Measurements from ENCODE around the gene FBXO42. TPM values are rescaled to one million over a fixed set of nuclear protein-coding genes. Genes with fewer than 3 reads are reported as not detected.
A peak's percentile ranks its signal among the peaks of the same experiment; 100 is the strongest.

The FBXO42 gene
- total and polyA plus RNA-seq, 9 of the 15 experiments (the other 6 are each of a cell fraction or from before 2014, with no cell fraction given) = 7.2 to 24.8 (median 17.4) TPM

DNA sequence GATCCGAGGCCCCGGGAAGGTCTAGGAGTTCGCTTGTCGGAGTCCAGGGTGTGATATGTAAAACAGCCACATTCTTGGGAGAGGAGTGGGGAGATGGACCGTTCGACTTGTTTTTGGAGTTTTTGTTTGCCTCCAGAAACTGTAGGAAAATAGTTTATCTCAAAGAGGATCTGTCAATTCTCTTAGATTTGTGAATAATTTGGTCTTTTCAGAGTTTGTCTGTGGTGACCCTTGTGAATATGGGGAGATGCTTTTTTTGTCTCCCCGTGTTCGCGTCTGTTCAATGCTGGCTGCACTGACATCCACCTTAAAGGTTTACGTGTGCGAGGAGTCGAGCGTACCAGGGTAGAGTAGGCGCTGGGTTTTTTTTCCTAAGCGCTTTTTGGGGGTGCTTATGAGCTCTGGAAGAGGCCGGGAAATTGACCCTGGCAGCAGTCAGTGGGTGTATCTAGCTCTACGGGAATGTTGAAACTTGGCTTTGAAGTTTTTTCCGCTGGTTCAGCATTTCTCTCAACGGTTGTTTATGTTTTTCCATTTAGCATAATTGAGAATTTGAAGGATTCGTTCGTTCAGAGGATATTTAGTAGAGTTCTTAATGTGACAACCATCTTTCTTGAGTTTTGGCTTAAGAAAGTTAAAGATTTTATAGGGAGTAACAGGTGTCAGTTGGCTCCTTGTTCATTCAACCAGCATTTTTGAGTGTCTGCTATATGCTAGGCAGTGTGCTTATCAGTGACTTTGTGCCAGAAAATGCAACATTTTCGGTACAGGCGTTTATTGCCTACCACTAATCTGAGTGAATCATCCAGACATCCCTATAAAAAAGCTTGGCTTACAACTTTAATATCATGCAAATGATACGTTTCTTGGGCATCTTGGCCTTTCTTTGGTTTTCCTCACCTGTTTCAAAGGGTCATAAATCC, 15.9 kb upstream of the FBXO42 start:
- no TSS peak for BruUV-seq (replicated peaks)
- H2AFZ ChIP-seq (ENCODE audit: low read depth, low read length) = peak overlapping the region; percentile 87
- intact Hi-C loops (cut with micrococcal nuclease) = loop anchor here (1.0 to 5.0 kb wide), 3 partner anchors 72 to 286 kb away; partner anchors contain the start of gene NECAP2
- TF ChIP-seq, protein P1, sequence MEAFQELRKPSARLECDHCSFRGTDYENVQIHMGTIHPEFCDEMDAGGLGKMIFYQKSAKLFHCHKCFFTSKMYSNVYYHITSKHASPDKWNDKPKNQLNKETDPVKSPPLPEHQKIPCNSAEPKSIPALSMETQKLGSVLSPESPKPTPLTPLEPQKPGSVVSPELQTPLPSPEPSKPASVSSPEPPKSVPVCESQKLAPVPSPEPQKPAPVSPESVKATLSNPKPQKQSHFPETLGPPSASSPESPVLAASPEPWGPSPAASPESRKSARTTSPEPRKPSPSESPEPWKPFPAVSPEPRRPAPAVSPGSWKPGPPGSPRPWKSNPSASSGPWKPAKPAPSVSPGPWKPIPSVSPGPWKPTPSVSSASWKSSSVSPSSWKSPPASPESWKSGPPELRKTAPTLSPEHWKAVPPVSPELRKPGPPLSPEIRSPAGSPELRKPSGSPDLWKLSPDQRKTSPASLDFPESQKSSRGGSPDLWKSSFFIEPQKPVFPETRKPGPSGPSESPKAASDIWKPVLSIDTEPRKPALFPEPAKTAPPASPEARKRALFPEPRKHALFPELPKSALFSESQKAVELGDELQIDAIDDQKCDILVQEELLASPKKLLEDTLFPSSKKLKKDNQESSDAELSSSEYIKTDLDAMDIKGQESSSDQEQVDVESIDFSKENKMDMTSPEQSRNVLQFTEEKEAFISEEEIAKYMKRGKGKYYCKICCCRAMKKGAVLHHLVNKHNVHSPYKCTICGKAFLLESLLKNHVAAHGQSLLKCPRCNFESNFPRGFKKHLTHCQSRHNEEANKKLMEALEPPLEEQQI (IDR thresholded peaks at IDR 0.05) = no peak
- TF ChIP-seq HOXB6 (CRISPR knock-in tag; IDR thresholded peaks at IDR 0.05; ENCODE audit: borderline replicate concordance) = no peak
- TF ChIP-seq, protein P2, sequence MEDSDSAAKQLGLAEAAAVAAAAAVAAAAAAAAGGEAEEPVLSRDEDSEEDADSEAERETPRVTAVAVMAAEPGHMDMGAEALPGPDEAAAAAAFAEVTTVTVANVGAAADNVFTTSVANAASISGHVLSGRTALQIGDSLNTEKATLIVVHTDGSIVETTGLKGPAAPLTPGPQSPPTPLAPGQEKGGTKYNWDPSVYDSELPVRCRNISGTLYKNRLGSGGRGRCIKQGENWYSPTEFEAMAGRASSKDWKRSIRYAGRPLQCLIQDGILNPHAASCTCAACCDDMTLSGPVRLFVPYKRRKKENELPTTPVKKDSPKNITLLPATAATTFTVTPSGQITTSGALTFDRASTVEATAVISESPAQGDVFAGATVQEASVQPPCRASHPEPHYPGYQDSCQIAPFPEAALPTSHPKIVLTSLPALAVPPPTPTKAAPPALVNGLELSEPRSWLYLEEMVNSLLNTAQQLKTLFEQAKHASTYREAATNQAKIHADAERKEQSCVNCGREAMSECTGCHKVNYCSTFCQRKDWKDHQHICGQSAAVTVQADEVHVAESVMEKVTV (CRISPR knock-in tag; IDR thresholded peaks at IDR 0.05) = no peak
- TF ChIP-seq, protein P3, sequence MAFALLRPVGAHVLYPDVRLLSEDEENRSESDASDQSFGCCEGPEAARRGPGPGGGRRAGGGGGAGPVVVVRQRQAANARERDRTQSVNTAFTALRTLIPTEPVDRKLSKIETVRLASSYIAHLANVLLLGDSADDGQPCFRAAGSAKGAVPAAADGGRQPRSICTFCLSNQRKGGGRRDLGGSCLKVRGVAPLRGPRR (CRISPR knock-in tag; IDR thresholded peaks at IDR 0.05) = no peak
- no peak for TF ChIP-seq BCOR (IDR thresholded peaks at IDR 0.05)
- no peak for TF ChIP-seq ZBED1 (IDR thresholded peaks at IDR 0.05)
- no peak for TF ChIP-seq ZNF41 (CRISPR knock-in tag; conservative IDR thresholded peaks at IDR 0.05)
- TF ChIP-seq ZNF764 (CRISPR knock-in tag; IDR thresholded peaks at IDR 0.05; ENCODE audit: low read depth) = no peak
- TF ChIP-seq TRIM24 (IDR thresholded peaks at IDR 0.05) = no peak

More for the DNA sequence above, 15.9 kb upstream of the FBXO42 start:
- H3K4me1 ChIP-seq (replicated peaks in 1 of 2; ENCODE audit: control insufficient read depth in 2 of 2, insufficient read depth in 2 of 2, low read length in 2 of 2) = peaks cover 7 to 14% of the 10 kb centered on the region in 2 experiments; a peak in 3 of 5 replicates
- no peaks in the 10 kb centered on the region for H3K9me3 ChIP-seq (replicated peaks; ENCODE audit: control insufficient read depth, insufficient read depth, low read depth, low read length)
- H3K27ac ChIP-seq (ENCODE audit: extremely low read depth, low read depth, low read length) = peak overlapping the region; percentile 94
- peak overlapping the region; percentile 88 to 95 for H3K9ac ChIP-seq (ENCODE audit: insufficient read depth in 1 of 2, low read depth in 2 of 2, low read length in 2 of 2)
- H3K4me2 ChIP-seq (ENCODE audit: insufficient read depth, low read length) = peak overlapping the region; percentile 83
- ChIA-PET POLR2A (interaction anchor here (0.5 to 3.1 kb wide), 16 partner anchors 9 to 258 kb away, joined by 3 to 18 read pairs (median 3); partner anchors contain the start of genes FBXO42 and NECAP2), CTCF (ENCODE audit: low intra/inter-chr PET ratio) (no interaction called here)
- WGBS (ENCODE audit: insufficient coverage, low coverage, missing lambda C conversion rate) = 2% methylated on average over 24 of the region's 24 CpGs
- ATAC-seq (peak; percentile 50), FAIRE-seq (peak; percentile 57), DNase-seq (ENCODE audit: extremely low read depth in 1 of 4, low spot score in 3 of 4) (peak in 3 of 4 experiments; percentile 19 to 33 (median 24))
- H3K9me1 ChIP-seq (ENCODE audit: control insufficient read depth, insufficient read depth, low read length) = no peaks in the 10 kb centered on the region
- H3K79me2 ChIP-seq (ENCODE audit: control insufficient read depth, insufficient read depth, low read length) = peaks cover 60% of the 10 kb centered on the region
- peak overlapping the region; percentile 87 for H3K4me3 ChIP-seq
- H3K36me3 ChIP-seq (ENCODE audit: control insufficient read depth, insufficient read depth, low read length) = peaks cover 13% of the 10 kb centered on the region; the same call in 2 of the 3 replicates
- peaks cover 30% of the 10 kb centered on the region for H4K20me1 ChIP-seq (replicated peaks; ENCODE audit: control insufficient read depth, insufficient read depth, low read length)
- H3K27me3 ChIP-seq (ENCODE audit: control insufficient read depth in 2 of 2, insufficient read depth in 2 of 2, low read length in 2 of 2) = no peaks in the 10 kb centered on the region
- in situ Hi-C loops (cut with MboI) = no loop called here

Measured in K562 (cell line).